Gastroesophageal sphincter (tissue), 3 donors: ENCODE measurements around the gene MET.

Experiments
- CTCF ChIP-seq, 4 experiments: fragments of 200-600 bp in 2 of 4; fragments of 450-650 bp in 2 of 4; sonication (generic) in 1 of 4; IDR thresholded peaks; one replicate each; pipeline ENCODE4 v1.5.1; 2017 to 2019; ENCODE audit warnings: antibody characterized with exemption in 4 of 4, mild to moderate bottlenecking in 2 of 4, moderate library complexity in 2 of 4
- EP300 ChIP-seq: sonication (generic); formaldehyde crosslinking; IDR thresholded peaks from one replicate; pipeline ENCODE4 v1.6.1; 2017; ENCODE audit warnings: antibody characterized with exemption, mild to moderate bottlenecking
- POLR2A ChIP-seq, 2 donors: fragments of 450-650 bp; IDR thresholded peaks; one replicate each; pipeline ENCODE4 v1.6.1; 2017; ENCODE audit warnings: antibody characterized with exemption in 2 of 2, mild to moderate bottlenecking in 2 of 2, moderate library complexity in 1 of 2

- TF ChIP-seq CTCF (IDR thresholded peaks at IDR 0.05) (no peak), POLR2A (IDR thresholded peaks at IDR 0.05) (no peak), EP300 (no peak)
Measured at GRCh38 chr7:116678780-116679179, 6.8 kb downstream of the MET start.
